Measurements from ENCODE around the gene EHBP1L1.

EHBP1L1 gene

GRCh38 chr11:65575568-65576231 lies at the start of gene EHBP1L1:
EHBP1L1 (plus strand) TSS chr11:65576053; CDS start chr11:65576303, 250 bp downstream.
- no peak for TF ChIP-seq CTCF (conservative IDR thresholded peaks at IDR 0.05)
- H3K27ac ChIP-seq = peak within 1 kb of the TSS; percentile 98

- peak overlapping the region; percentile 95 for H3K27ac ChIP-seq
- no peak for TF ChIP-seq CTCF (conservative IDR thresholded peaks at IDR 0.05)
Observed at GRCh38 chr11:65526744-65527143, 49.1 kb upstream of the EHBP1L1 start.

- no peak for TF ChIP-seq CTCF (conservative IDR thresholded peaks at IDR 0.05)
- peak overlapping the region; percentile 14; the same call in 1 of the 2 replicates for H3K27ac ChIP-seq
Observed at GRCh38 chr11:65528819-65529350, 47.0 kb upstream of the EHBP1L1 start.

- TF ChIP-seq CTCF (conservative IDR thresholded peaks at IDR 0.05) = no peak
- H3K27ac ChIP-seq = no peak overlapping the region
Observed at GRCh38 chr11:65529475-65530156, 46.2 kb upstream of the EHBP1L1 start.

- no peak overlapping the region for H3K27ac ChIP-seq
- TF ChIP-seq CTCF (conservative IDR thresholded peaks at IDR 0.05) = peak; percentile 84
Observed at GRCh38 chr11:65530157-65530496, 45.7 kb upstream of the EHBP1L1 start.

GRCh38 chr11:65532388-65533064 lies 43.3 kb upstream of the EHBP1L1 start:
- H3K27ac ChIP-seq = no peak overlapping the region
- TF ChIP-seq CTCF (conservative IDR thresholded peaks at IDR 0.05) = no peak

- H3K27ac ChIP-seq = peak overlapping the region; percentile 98; the same call in 1 of the 2 replicates
Observed at GRCh38 chr11:65535102-65535501, 40.8 kb upstream of the EHBP1L1 start.

More at GRCh38 chr11:65535102-65535501, 40.8 kb upstream of the EHBP1L1 start:
- no peak for TF ChIP-seq CTCF (conservative IDR thresholded peaks at IDR 0.05)

Data from VCaP (cell line).